Activated CD4-positive, alpha-beta memory T cell treated with anti-CD3 and anti-CD28 coated beads, Interleukin-2, amount 10 ng/mL, durations not matched to agents 7 days and 5 days (primary cell): ENCODE results near the gene GSG1L. TPM values are rescaled to one million over a fixed set of nuclear protein-coding genes. Genes with fewer than 3 reads are reported as not detected.

Experiments
- CTCF ChIA-PET: fragments of 350-600 bp; sonication (Branson Sonifier 250); formaldehyde crosslinking; loops from one replicate; lab custom pipeline; 2021; ENCODE audit warnings: antibody characterized with exemption, inconsistent platforms; lab: Charles Lee
- POLR2A ChIA-PET: fragments of 350-600 bp; sonication (Branson Sonifier 250); formaldehyde crosslinking; loops from one replicate; lab custom pipeline; 2021; ENCODE audit warnings: antibody characterized with exemption; lab: Charles Lee
- DNase-seq: peaks from one replicate; pipeline ENCODE4 v3.0.0-alpha.2; 2020
- H3K27ac Mint-ChIP-seq: one replicate; pipeline ENCODE4 v1.8.0; 2021; ENCODE audit warnings: mild to moderate bottlenecking, mixed read lengths
- H3K27me3 Mint-ChIP-seq: one replicate; pipeline ENCODE4 v1.8.0; 2021; ENCODE audit warnings: mixed read lengths
- H3K36me3 Mint-ChIP-seq: one replicate; pipeline ENCODE4 v1.8.0; 2021; ENCODE audit warnings: low read depth, mixed read lengths
- H3K4me1 Mint-ChIP-seq: one replicate; pipeline ENCODE4 v1.8.0; 2021; ENCODE audit warnings: mixed read lengths
- H3K4me3 Mint-ChIP-seq: one replicate; pipeline ENCODE4 v1.8.0; 2021; ENCODE audit warnings: mild to moderate bottlenecking, mixed read lengths
- H3K9me3 Mint-ChIP-seq: one replicate; pipeline ENCODE4 v1.8.0; 2021; ENCODE audit warnings: mixed read lengths
- total RNA-seq, 2 experiments: library from RNA; stranded (reverse); gene quantifications; one replicate each; pipeline ENCODE4 v1.2.3, GENCODE V29; 2021

The GSG1L gene
- total RNA-seq, 2 experiments from 2014 or later: 0.55 TPM; not detected in 1

DNA sequence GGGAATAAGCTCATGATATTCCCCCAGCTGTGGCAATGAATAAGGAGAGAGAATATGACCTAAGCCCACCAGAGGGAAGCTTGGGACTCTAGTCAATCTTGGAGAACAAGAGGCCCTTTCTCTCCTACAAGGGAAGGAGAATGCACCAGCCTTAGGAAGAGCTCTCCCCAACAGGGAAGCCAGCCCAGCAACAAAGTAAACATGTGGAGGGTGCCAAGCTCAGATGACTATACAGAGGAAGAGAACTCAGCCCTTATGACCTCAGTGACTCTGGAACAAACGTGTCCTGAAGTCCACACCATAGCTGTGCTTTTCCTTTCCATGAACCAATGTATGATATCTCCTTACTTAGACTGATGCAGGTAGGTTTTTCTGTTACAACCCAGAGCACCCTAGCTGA is 219.7 kb downstream of the GSG1L start:
- POLR2A ChIA-PET: no interaction called here
- Mint-ChIP-seq H3K27ac (no peak overlapping the region), H3K4me3 (no peak overlapping the region), H3K27me3 (peaks cover 3% of the 10 kb centered on the region), H3K36me3 (no peaks in the 10 kb centered on the region), H3K9me3 (no peaks in the 10 kb centered on the region), H3K4me1 (no peaks in the 10 kb centered on the region)
- no peak for DNase-seq
- CTCF ChIA-PET: no interaction called here

DNA sequence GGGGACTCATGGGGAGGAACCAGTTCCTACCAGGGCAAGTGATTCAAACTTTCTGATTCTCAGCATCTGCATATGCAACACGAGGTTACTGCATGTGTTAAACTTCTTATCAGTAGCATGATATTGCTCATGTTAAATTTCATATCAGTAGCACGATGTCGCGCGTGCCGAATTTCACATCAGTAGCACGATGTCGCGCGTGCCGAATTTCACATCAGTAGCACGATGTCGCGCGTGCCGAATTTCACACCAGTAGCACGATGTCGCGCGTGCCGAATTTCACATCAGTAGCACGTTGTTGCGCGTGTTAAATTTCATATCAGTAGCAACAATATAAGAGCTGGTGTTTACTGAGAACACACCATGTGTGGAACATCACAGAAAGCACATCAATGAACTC is 221.6 kb downstream of the GSG1L start:
- H3K4me3 Mint-ChIP-seq: no peak overlapping the region
- H3K9me3 Mint-ChIP-seq: no peaks in the 10 kb centered on the region
- ChIA-PET POLR2A (no interaction called here), CTCF (no interaction called here)
- H3K27me3 Mint-ChIP-seq: peaks cover 7% of the 10 kb centered on the region
- H3K27ac Mint-ChIP-seq: no peak overlapping the region
- no peaks in the 10 kb centered on the region for H3K36me3 Mint-ChIP-seq
- H3K4me1 Mint-ChIP-seq: no peaks in the 10 kb centered on the region
- no peak for DNase-seq

DNA sequence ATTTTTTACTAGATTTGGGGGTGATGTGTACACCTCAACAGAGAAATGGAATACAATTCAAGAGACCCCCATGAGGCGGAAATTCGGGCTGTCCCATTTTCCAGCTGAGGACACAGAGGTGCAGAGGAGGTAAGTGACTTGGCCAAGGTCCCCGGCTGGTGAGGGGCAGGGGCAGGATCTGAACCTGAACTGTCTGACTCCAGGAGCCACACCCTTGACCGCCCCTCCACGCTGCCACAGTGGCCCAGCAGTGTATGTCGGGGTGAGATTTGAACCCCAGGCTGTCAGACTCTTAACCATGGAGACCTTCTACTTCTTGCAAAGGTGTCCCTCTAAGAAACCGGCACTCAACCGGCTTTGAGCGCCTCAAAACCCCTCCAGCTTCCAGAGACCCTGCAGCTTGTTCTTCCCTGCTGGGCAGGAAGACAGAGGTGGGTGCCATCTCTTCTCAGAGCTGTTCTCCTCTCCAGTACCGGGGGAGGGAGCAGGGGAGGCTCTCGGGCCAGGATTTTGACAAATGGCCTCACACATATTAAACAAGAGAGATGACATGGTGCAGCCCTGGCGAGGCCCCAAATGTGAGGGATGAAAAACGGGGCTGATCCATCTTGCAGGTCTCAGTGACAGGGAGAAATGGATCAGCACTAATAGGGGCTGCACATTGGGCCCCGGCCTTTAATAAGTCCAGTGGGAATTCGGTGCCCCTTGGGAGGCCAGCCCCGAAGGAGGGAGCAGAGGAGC is 222.3 kb downstream of the GSG1L start:
- Mint-ChIP-seq H3K4me3 (no peak overlapping the region), H3K9me3 (no peaks in the 10 kb centered on the region), H3K27me3 (peaks cover 13% of the 10 kb centered on the region), H3K27ac (no peak overlapping the region), H3K36me3 (no peaks in the 10 kb centered on the region), H3K4me1 (no peaks in the 10 kb centered on the region)
- CTCF ChIA-PET: no interaction called here
- DNase-seq: no peak
- POLR2A ChIA-PET: no interaction called here

DNA sequence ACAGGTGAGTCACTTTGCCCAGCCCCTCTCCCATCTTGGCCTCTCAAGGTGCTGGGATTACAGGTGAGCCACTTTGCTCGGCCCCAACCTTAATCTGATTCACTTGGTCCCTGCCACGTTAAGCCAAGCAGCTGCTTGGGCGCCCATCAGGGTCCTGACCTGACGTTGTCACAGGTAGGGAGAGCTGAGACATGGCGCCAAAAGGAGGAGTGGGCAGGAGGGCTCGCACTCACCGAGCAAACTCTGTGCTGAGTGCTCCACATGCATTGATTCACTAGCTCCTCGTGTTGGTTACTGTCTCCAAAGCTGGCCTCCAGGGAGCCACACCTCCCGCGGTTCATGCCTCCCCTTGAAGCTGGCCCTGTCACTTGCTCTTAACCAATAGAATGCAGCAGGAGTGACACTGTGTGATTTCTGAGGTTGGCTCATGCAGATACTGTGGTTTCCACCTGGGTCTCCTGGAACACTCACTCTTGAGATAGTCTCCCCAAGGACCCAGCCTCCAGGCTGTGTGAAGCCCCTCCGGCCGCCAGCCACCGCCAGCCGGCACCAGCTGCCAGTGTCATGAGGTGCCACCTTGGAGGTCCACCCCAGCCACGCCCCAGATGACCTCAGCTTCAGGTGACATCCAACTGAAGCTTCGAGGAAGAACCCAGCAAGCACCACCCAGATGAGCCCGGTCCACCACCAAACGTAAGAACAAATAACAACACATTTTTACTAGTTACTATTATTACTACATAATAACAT is 223.0 kb downstream of the GSG1L start:
- Mint-ChIP-seq H3K4me3 (no peak overlapping the region), H3K27me3 (peaks cover 11% of the 10 kb centered on the region), H3K4me1 (no peaks in the 10 kb centered on the region), H3K27ac (no peak overlapping the region), H3K9me3 (no peaks in the 10 kb centered on the region), H3K36me3 (no peaks in the 10 kb centered on the region)
- CTCF ChIA-PET: no interaction called here
- no peak for DNase-seq
- POLR2A ChIA-PET: no interaction called here

DNA sequence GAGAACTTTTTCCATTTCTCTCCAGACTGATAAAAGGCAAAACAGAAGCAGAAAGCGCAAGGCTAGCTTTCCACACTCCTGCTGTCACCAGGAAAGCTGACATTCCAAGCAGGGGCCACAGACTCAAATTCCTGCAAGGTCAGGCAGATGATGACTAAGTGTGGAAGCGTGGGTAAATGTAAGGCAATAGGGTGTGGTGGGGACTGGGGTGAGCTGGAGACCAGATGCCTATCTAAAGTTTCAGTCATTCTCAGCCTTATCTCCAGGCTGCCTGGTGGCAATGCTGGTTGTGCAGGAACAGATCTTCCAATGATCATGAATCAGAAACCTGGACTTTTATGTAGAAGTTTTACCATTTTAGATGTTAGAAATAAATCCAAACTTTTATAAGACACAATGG is 224.1 kb downstream of the GSG1L start:
- CTCF ChIA-PET: no interaction called here
- no peak for DNase-seq
- no peaks in the 10 kb centered on the region for H3K36me3 Mint-ChIP-seq
- H3K27me3 Mint-ChIP-seq: peaks cover 19% of the 10 kb centered on the region
- POLR2A ChIA-PET: no interaction called here
- no peaks in the 10 kb centered on the region for H3K9me3 Mint-ChIP-seq
- no peaks in the 10 kb centered on the region for H3K4me1 Mint-ChIP-seq
- H3K4me3 Mint-ChIP-seq: no peak overlapping the region
- H3K27ac Mint-ChIP-seq: no peak overlapping the region

DNA sequence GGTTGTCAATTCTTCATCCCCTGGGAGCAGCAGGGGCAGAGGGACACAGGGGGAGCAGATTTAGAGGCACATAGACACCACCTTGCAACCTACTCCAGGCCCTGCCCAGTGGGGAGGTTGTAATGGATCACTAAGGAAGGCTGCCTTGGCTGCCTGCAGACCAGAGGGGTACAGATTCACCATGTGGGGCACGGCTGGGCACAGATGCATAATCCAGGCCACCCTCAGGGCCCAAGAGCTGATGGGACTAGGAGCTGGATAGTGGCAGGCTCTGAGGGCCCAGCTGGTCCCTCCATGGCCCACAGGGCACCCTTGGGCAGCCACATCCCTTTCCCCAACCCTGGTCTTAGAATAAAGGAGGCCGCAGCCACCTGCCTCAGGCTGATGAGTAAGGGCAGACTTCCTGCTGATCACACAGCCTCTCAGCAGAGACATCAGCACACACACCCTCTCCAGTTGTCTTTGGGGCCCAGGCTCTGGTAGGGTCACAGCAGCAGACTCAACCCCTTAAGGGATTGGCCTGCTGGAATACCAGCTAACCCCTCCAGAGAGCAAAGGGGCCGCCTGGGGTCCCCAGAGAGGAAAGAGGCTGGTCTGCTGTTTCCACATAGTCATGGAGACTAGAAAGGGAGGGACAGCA is 224.9 kb downstream of the GSG1L start:
- no peak overlapping the region for H3K4me3 Mint-ChIP-seq
- no peaks in the 10 kb centered on the region for H3K36me3 Mint-ChIP-seq
- DNase-seq: no peak
- ChIA-PET CTCF (no interaction called here), POLR2A (no interaction called here)
- H3K27ac Mint-ChIP-seq: no peak overlapping the region
- peaks cover 19% of the 10 kb centered on the region for H3K27me3 Mint-ChIP-seq
- H3K9me3 Mint-ChIP-seq: no peaks in the 10 kb centered on the region
- no peaks in the 10 kb centered on the region for H3K4me1 Mint-ChIP-seq

DNA sequence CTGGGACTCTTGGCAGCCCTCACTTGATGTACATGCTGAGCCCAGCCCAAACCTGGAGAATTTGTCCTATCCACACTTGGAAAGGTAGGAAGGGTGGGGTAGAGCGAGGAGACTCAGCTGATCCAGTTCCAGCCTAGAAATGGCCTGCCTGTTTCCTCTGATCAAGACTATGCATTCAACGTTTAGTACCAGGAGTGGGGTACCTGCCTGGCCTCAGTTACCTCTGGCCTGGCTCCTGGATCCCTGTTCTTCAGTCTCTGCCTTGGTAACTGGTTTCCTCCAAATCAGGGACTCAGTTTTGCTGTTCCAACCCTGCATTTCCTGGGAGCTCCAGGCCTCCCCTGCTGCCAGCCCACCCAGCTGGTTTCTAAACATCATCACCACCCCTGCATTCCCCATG is 233.5 kb downstream of the GSG1L start:
- ChIA-PET POLR2A (no interaction called here), CTCF (no interaction called here)
- H3K27ac Mint-ChIP-seq: no peak overlapping the region
- peaks cover 18% of the 10 kb centered on the region for H3K27me3 Mint-ChIP-seq
- no peaks in the 10 kb centered on the region for H3K4me1 Mint-ChIP-seq
- H3K4me3 Mint-ChIP-seq: no peak overlapping the region
- peaks cover 4% of the 10 kb centered on the region for H3K36me3 Mint-ChIP-seq
- no peak for DNase-seq
- H3K9me3 Mint-ChIP-seq: peaks cover 13% of the 10 kb centered on the region

DNA sequence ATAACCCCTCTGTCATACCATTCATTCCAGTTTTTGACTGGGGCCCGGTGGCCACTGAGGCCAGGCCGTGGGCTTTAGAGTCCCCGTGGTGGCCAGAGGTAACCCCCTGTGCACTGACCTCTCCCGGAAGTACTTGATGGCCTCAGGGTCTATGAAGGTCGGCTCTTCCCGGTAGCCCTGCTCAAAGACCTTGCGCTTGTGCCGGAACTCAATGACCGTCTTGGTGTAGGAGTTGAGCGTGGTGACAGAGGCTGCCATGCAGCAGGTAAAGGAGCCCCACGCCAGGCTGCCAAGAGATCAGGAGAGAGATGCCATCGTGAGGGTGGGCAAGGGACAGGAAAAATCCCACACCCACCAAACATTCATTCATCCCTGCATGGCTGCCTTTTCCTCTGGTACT is 234.8 kb downstream of the GSG1L start:
- POLR2A ChIA-PET: no interaction called here
- Mint-ChIP-seq H3K4me1 (no peaks in the 10 kb centered on the region), H3K27ac (no peak overlapping the region), H3K4me3 (no peak overlapping the region), H3K36me3 (peaks cover 4% of the 10 kb centered on the region), H3K27me3 (peaks cover 13% of the 10 kb centered on the region), H3K9me3 (peaks cover 13% of the 10 kb centered on the region)
- CTCF ChIA-PET: no interaction called here
- DNase-seq: no peak

DNA sequence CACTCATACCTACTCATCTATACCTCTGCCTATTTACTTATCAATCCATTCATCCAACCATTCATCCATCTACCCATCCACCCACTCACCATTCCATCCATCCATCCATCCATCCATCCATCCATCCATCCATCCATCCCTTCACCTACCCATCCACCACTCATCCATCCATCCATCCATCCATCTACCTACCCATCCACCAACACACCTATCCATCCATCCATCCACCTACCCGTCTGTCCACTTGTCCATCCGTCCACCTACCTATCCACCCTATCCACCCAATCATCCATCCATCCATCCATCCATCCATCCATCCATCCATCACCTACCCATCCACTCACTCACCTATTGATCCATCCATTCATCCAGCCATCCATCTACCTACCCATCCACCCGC is 235.7 kb downstream of the GSG1L start:
- DNase-seq: no peak

DNA sequence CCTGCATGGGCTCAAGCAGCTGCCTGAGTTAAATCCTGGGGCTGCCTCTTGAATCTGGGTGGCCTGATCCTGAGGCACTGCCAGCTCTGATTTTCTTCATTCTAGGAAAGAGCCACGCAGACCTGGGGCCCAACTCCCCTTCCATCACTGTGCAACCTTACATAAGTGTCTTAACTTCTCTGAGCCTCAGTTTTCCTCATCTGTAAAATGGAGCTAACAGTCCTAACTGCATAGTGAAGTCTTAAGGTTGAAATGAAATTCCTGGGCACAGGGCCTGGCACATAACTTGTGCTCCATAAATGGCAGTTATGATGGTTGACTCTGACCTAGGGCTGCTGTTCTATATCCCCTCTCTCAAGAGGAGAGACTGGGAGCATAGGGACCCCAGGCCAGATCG is 236.6 kb downstream of the GSG1L start:
- no peak for DNase-seq
- Mint-ChIP-seq H3K4me1 (no peaks in the 10 kb centered on the region), H3K27me3 (peaks cover 9% of the 10 kb centered on the region), H3K36me3 (peaks cover 4% of the 10 kb centered on the region), H3K27ac (no peak overlapping the region), H3K4me3 (no peak overlapping the region), H3K9me3 (peaks cover 13% of the 10 kb centered on the region)
- ChIA-PET POLR2A (no interaction called here), CTCF (no interaction called here)

More for the DNA sequence above, 235.7 kb downstream of the GSG1L start:
- H3K27ac Mint-ChIP-seq: no peak overlapping the region
- no peak overlapping the region for H3K4me3 Mint-ChIP-seq
- no peaks in the 10 kb centered on the region for H3K4me1 Mint-ChIP-seq
- H3K27me3 Mint-ChIP-seq: peaks cover 12% of the 10 kb centered on the region
- POLR2A ChIA-PET: no interaction called here
- peaks cover 4% of the 10 kb centered on the region for H3K36me3 Mint-ChIP-seq
- CTCF ChIA-PET: no interaction called here
- peaks cover 13% of the 10 kb centered on the region for H3K9me3 Mint-ChIP-seq

DNA sequence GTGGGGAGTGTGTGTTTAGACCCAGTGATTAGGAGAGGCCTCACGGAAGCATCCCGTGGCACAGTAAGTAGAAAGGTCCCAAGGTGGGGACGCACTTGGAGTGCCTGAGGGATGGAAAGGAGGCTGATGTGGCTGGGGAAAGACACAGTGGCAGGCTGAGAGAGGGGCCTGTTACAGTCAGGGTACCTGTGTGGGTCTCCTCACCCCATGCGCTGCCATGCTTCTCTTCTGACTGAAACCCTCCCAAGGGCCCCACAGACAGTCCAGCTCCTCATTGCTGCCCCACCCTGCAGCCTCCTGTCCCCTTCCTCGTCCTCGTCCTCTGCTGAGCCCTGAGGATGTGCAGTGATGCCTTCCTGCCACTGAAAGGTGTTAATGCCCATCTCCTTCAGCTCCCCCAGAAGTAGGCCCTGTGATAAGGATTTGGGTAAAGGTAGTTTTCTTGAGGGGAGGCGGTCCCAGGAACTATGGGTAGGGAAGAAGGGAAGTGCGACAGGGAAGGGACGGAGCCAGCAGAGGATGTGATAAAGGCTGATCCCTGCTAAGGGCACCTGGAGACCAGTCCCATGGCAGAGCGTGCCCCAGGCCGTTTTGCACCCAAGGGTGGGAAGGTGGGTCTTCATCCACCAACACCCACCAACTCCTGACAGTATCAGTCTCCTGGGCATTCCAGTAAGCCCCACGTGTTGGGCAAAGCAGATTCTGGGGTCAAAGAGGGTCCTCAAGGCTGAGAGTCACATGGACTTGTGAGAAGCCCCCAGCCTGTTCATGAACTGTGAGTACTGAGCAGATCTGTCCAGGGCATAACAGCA is 237.2 kb downstream of the GSG1L start:
- no peak for DNase-seq
- CTCF ChIA-PET: no interaction called here
- Mint-ChIP-seq H3K27ac (no peak overlapping the region), H3K9me3 (peaks cover 13% of the 10 kb centered on the region), H3K27me3 (peaks cover 6% of the 10 kb centered on the region), H3K4me1 (no peaks in the 10 kb centered on the region), H3K4me3 (no peak overlapping the region), H3K36me3 (peaks cover 4% of the 10 kb centered on the region)
- POLR2A ChIA-PET: no interaction called here

DNA sequence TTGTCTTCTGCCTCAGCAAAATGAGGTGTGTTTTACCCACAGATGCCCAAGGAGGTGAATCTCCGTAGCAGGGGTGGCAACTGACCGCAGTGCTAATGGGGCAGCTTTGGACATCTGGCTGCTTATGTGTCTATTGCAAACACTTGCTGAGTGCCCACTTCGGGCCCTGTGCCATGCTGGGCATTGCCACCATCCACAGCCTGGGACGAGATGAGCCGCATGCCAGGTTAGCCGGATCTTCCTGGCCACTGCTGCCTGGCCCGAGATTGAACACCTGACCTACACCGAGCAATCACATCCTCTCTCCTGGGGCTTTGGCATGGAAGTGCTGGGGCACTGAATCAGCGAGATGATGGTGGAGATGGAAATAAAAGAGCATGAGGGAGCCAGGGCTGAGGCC is 238.7 kb downstream of the GSG1L start:
- H3K27me3 Mint-ChIP-seq: peaks cover 2% of the 10 kb centered on the region
- CTCF ChIA-PET: no interaction called here
- H3K4me1 Mint-ChIP-seq: no peaks in the 10 kb centered on the region
- no peak overlapping the region for H3K27ac Mint-ChIP-seq
- no peaks in the 10 kb centered on the region for H3K36me3 Mint-ChIP-seq
- no peak for DNase-seq
- peaks cover 8% of the 10 kb centered on the region for H3K9me3 Mint-ChIP-seq
- H3K4me3 Mint-ChIP-seq: no peak overlapping the region
- POLR2A ChIA-PET: no interaction called here

DNA sequence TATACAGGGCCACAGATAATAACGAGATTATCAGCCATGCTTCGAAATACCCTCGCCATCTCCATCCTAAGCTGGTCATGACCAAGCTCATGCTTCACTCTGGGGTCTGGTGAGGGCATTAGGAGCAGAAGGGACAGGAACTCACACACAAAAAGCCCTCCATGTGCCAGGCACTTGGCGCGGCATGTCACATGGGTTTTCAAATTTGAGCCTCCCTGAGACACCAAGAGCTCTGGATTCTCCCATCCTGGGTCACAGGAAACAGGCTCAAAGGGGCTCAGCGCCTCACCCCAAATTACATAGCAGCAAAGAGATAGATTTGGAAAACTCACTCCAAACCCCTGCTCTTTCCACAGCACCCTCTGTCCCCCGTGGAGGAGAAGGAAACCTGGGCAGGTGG is 239.5 kb downstream of the GSG1L start:
- Mint-ChIP-seq H3K27ac (no peak overlapping the region), H3K9me3 (peaks cover 5% of the 10 kb centered on the region), H3K36me3 (no peaks in the 10 kb centered on the region), H3K4me3 (no peak overlapping the region), H3K27me3 (peaks cover under 1% of the 10 kb centered on the region), H3K4me1 (no peaks in the 10 kb centered on the region)
- DNase-seq: no peak
- CTCF ChIA-PET: no interaction called here
- POLR2A ChIA-PET: no interaction called here
